SH-SY5Y (cell line): Measurements from ENCODE around the gene SLCO3A1.

Experiments
- GATA2 ChIP-seq: IDR thresholded peaks from 2 replicates; pipeline ENCODE4 v1.6.1; 2011; ENCODE audit warnings: mild to moderate bottlenecking, low read depth, low read length
- GATA3 ChIP-seq: IDR thresholded peaks from 2 replicates; pipeline ENCODE4 v1.6.1; 2011; ENCODE audit warnings: low read depth, mild to moderate bottlenecking, low read length, moderate library complexity

DNA sequence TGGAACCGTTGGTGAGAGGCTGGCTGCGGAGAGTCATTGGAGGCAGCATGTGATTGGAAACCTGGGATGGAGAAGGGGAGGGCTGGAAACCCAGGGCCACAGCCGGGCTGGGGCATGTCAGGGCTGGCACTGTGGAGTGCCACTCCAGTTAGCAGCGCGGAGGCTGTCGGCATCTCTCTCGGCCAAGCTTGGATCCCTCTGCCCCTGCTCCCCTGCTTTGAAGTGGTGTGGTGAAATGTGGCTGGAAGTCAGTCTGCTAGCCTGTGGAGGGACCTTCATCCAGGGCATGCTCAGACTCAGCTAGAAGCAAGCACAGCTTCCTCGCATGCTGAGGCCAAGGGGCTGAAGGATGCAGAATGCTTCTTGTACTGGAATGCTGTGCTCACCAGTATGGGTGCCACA, 13.5 kb downstream of the SLCO3A1 start:
- TF ChIP-seq GATA3 (no peak), GATA2 (no peak)
